Caki2 (cell line): ENCODE measurements around the gene CRADD. TPM values are rescaled to one million over a fixed set of nuclear protein-coding genes. Genes with fewer than 3 reads are reported as not detected.

Source experiments
- DNase-seq: peaks from one replicate; pipeline ENCODE4 v3.0.0-alpha.2; 2015; ENCODE audit warnings: low read depth
- in situ Hi-C: cut with HindIII; loops from 2 replicates; pipeline ENCODE4 v1.10.0; 2016; ENCODE audit warnings: low sequenced_read_pairs, low pct_unique_long_range_greater_than_20kb, mixed read lengths
- total RNA-seq: library from RNA; depleted of rRNA; stranded (reverse); fragments of >200 nt; shearing (Covaris generic); gene quantifications from 2 replicates; pipeline ENCODE4 v1.2.3, GENCODE V29; 2014; ENCODE audit warnings: low replicate concordance

The CRADD gene
- total RNA-seq, 1 experiment from 2014 or later, result 15.4 TPM

DNA sequence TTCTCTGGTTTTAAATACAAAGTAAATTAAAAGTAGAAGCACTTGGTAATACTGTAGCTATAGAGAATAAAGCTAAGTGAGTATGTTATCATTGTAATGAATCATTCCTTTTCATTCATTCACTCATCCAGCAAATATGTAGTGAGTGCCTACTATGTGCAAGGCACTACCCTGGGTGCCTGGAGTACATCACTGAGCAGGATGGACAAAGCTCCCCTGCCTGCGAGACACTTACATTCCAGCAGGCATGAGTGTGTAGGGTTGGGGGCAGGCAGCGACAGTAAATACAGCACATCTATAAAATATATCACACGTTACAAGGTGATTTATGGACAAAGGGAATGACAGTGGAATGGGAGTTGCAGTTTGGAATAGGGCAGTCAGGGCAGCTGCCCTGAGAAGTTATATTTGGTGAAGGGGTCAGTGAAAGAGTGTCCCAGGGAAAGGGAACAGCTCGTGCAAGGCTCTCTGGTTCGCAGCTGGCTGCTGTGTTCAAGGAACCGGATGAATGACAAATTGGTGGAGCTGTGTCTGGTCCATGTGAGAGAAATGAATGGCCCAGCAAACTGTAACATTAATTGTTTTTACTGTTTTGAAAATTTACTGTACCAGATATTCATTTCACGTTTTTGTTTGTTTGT, 159.6 kb downstream of the CRADD start:
- in situ Hi-C loops, result no loop called here
- no peak for DNase-seq

- no peak for DNase-seq
- in situ Hi-C loops, result no loop called here
Measured at GRCh38 chr12:93838193-93838592, 161.0 kb downstream of the CRADD start.

- DNase-seq, result no peak
- in situ Hi-C loops, result no loop called here
Measured at GRCh38 chr12:93839064-93839463, 161.9 kb downstream of the CRADD start.

GRCh38 chr12:93841671-93842070, 164.5 kb downstream of the CRADD start:
- in situ Hi-C loops, result no loop called here
- no peak for DNase-seq

DNA sequence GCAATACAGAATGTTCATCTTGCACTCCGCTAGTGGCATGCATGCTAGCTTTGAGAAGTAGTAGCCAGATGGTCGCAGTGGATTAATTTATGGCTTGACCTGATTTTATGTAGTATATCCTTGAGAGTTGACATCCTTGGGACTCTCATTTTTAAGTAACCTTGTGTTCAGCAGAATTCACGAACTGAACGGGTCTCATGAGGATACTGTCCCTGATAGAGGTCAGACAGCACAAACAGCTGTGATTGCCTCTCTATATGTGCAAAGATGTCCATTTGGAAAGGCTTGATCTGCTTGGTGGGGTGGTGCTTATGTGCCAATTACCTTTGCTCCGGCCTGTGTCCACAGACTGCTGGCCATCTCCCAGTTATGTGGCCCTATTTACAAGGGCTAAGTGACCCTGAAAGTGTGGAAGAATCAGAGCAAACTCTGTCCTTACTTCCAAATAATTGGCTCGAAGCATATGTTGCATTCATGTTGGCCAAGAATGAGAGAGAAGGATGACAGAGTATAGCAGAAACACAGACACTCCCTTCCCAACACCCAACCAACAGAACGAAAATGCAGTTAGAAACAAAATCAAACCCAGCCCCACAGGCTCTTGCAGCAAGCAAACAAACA, 167.1 kb downstream of the CRADD start:
- DNase-seq, result no peak
- in situ Hi-C loops, result no loop called here

DNA sequence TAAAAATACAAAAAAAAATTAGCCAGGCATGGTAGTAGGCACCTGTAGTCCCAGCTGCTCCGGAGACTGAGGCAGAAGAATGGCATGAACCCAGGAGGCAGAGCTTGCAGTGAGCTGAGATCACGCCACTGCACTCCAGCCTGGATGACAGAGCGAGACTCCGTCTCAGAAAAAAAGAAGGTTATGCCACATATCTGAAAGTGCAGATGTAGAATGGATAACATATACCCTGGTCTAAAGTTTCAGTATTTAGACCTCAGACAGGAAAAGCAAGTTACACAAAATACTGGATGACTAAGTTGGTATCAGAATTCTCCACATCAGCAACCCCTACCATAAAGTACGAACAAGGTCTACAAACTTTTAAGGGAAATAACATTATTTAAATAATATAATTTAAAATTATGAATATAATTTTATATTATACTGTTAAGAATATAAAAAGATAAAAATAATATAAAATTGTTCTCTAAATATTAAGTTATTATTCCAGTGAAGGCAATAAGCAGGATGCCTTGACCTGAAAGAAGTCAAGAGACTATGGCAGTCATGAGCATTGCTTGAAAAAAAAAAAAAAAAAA, 169.9 kb downstream of the CRADD start:
- no peak for DNase-seq
- in situ Hi-C loops, result no loop called here

DNA sequence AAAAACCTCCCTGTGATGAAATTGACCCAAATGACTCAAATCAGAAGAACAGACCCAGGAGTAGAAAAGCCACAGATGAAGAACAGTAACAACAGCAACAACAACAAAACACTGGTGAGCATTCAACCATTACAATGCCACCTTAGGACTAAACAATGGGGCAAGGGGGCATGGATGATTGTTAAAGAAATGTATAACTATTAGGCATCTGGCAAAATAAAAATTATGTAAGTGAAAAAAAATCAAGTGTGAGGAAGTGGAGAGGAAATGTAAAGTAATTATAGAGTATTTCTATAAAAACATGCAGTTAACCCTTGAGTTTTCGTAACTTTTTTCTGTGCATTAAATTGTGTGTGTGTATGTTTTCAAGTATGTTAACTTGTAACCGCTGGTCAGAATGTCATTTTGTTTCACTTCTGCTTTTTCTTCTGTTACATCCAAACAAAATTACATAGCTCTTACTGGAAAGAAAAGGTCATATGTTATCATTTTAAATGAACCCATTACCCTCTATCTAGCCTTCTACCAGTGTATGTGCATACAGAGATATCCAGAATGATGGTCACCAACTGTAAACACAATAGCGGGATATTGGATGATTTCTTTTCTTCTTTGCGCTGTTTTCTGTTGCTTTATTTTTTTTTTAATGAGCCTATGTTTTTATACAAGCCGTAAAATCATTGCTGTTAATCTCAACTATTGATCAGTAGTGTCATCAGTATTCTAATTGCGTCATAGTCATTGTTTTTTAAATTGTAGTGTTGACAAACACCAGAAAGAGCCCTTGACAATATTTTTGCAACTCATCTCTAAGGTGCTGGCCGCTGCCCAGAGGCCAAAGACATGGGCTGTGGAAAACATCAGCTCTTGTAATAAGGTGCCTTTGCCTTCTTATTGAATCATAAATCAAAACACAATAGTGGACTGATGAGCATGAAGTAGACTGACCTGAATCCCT, 170.6 kb downstream of the CRADD start:
- no peak for DNase-seq
- in situ Hi-C loops, result no loop called here

- DNase-seq, result no peak
- in situ Hi-C loops, result no loop called here
Measured at GRCh38 chr12:93848523-93849101, 171.4 kb downstream of the CRADD start.

DNA sequence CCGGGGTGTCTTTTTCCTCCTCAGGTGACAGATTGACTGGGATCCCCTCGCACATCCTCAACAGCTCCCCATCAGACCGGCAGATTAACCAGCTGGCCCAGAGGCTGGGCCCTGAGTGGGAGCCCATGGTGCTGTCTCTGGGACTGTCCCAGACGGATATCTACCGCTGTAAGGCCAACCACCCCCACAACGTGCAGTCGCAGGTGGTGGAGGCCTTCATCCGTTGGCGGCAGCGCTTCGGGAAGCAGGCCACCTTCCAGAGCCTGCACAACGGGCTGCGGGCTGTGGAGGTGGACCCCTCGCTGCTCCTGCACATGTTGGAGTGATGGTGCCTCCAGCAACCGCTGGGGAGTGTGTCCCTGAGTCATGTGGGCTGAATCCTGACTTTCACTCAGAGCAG, 172.8 kb downstream of the CRADD start:
- in situ Hi-C loops, result no loop called here

GRCh38 chr12:93850481-93851256, 173.5 kb downstream of the CRADD start:
- in situ Hi-C loops, result no loop called here

More for the DNA sequence above, 172.8 kb downstream of the CRADD start:
- no peak for DNase-seq

DNA sequence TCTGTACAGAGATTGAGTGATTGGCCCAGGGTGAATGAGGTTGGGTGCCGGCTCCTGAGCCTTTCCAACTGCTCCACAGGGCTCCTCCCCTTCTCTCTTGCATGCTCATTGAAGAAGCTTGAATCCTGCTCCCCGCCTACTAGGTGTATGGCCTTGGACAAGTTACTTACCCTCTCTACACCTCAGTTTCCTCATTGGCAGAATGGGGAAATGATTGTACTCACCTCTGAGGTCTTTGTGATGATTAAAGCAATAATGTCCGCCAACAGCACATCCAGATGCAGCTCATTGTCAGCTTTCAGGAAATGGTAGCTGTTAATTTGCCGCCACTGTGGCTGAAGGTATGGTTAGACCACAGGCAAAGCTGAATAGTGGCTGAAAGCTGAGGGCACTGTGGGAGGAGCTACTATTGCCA, 174.1 kb downstream of the CRADD start:
- no peak for DNase-seq
- in situ Hi-C loops, result no loop called here

More at GRCh38 chr12:93850481-93851256, 173.5 kb downstream of the CRADD start:
- no peak for DNase-seq

DNA sequence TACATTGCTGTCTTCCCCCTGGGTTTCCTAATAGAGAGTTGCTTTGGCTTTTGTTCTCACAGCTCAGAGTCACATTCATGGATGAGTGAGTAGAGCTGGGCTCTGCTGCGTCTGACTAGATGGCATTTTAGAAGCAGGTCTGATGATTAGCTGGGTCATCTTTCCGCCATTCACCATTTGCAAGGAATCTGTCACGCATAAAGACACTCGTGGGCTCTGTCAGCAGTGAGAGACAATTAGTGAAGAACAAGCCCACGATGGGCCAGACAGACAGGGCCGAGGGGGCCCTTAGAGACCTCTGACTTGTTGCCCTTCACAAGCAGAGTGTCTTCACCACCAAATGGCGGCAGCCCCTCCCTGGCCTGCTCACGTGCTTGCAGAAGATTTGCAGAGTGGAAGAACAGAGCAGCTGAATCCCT, 175.0 kb downstream of the CRADD start:
- in situ Hi-C loops, result no loop called here
- peak; percentile 29 for DNase-seq

DNA sequence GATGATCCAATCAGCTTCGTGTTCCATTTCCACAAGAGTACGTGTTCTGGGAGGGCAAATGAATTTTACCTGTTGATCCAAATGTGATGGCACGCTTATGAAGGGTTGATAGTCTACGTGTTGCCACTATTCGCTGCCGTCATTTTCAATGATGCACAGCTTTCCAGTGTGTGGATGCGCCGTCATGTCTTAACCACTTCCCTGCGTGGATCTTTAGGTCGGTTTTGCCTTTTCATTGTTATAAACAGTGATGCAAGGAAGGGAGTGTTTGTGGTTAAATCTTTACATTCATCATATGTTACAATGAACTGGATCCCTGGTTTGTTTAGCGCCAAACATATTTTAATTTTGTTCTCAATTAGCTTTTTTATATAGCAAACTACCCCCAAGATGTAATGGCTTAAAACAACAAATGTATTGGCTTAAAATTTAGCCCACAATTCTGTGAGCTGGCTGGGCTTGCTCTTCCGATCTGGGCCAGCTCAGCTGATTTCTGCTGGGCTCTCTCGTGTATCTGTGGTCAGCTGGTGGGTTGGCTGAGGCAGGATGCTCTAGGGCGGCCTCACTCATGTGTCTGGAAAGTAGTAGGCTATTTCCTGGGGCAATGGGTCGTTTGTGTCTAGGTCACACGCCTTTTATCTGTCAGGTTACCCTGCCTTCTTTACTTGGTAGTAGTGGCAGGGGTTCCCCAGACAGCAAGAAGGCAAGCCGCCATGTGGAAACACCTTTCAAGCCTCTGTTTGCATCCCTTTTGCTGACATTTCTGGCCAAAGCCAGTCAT, 176.7 kb downstream of the CRADD start:
- no peak for DNase-seq
- in situ Hi-C loops, result no loop called here

- in situ Hi-C loops, result no loop called here
- no peak for DNase-seq
Measured at GRCh38 chr12:93855261-93855660, 178.1 kb downstream of the CRADD start.

DNA sequence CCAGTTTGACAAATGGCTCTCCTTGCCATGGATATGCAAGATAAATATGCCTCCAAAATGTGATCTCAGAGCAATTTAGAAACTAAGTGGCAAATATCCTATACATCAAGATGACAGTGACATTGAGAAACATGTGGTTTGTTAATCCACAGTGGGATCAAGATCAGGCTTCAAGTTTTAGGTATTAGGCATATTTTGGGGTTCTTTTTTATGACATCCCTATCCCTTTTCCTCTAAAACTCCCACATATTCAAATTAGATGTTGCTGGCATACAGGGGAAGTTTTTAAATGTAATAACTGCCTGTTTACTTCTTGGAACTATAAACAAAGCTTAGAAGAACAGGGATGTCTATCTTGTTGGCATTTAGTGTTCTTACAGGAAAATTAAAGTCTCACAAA, 179.4 kb downstream of the CRADD start:
- no peak for DNase-seq

GRCh38 chr12:93857279-93857938, 180.2 kb downstream of the CRADD start:
- in situ Hi-C loops, result no loop called here
- no peak for DNase-seq

More for the DNA sequence above, 179.4 kb downstream of the CRADD start:
- in situ Hi-C loops, result no loop called here
